ENCODE data around the gene FCRLB. TPM values are rescaled to one million over a fixed set of nuclear protein-coding genes. Genes with fewer than 3 reads are reported as not detected.

Gene FCRLB
- total and polyA plus RNA-seq, 9 of the 15 experiments (the other 6 are each of a cell fraction or from before 2014, with no cell fraction given) = 0.20 to 4.6 (median 1.3) TPM

GRCh38 chr1:161727256-161727924 lies 6.0 kb downstream of the FCRLB start (continued):
- TF ChIP-seq, protein P1, sequence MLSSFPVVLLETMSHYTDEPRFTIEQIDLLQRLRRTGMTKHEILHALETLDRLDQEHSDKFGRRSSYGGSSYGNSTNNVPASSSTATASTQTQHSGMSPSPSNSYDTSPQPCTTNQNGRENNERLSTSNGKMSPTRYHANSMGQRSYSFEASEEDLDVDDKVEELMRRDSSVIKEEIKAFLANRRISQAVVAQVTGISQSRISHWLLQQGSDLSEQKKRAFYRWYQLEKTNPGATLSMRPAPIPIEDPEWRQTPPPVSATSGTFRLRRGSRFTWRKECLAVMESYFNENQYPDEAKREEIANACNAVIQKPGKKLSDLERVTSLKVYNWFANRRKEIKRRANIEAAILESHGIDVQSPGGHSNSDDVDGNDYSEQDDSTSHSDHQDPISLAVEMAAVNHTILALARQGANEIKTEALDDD (IDR thresholded peaks at IDR 0.05) = no peak
- peak; percentile 61; the same call in 1 of the 2 replicates for TF ChIP-seq AFF4 (CRISPR knock-in tag; IDR thresholded peaks at IDR 0.05)
- TF ChIP-seq SAP30 (IDR thresholded peaks at IDR 0.05; ENCODE audit: borderline replicate concordance, insufficient read depth, low read depth, low read length, poor library complexity, severe bottlenecking) = peak; percentile 53
- no peak for TF ChIP-seq JUN (IDR thresholded peaks at IDR 0.05; ENCODE audit: borderline replicate concordance, low read depth, low read length)
- no peak for TF ChIP-seq JUN (CRISPR knock-in tag; IDR thresholded peaks at IDR 0.05; ENCODE audit: borderline replicate concordance)
- TF ChIP-seq BDP1 (IDR thresholded peaks at IDR 0.05; ENCODE audit: insufficient read depth, insufficient read length) = no peak
- no peak for TF ChIP-seq MYNN (IDR thresholded peaks at IDR 0.05)
- no peak for TF ChIP-seq MYNN (CRISPR knock-in tag; IDR thresholded peaks at IDR 0.05)
- no peak for TF ChIP-seq ZNF695 (CRISPR knock-in tag; IDR thresholded peaks at IDR 0.05)
- TF ChIP-seq TEAD4 (IDR thresholded peaks at IDR 0.05; ENCODE audit: low read length) = no peak
- no peak for TF ChIP-seq TEAD4 (CRISPR knock-in tag; IDR thresholded peaks at IDR 0.05; ENCODE audit: borderline replicate concordance)
- peak; percentile 92 for TF ChIP-seq ZFX (CRISPR knock-in tag; IDR thresholded peaks at IDR 0.05)
- TF ChIP-seq, protein P2, sequence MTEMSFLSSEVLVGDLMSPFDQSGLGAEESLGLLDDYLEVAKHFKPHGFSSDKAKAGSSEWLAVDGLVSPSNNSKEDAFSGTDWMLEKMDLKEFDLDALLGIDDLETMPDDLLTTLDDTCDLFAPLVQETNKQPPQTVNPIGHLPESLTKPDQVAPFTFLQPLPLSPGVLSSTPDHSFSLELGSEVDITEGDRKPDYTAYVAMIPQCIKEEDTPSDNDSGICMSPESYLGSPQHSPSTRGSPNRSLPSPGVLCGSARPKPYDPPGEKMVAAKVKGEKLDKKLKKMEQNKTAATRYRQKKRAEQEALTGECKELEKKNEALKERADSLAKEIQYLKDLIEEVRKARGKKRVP (CRISPR knock-in tag; IDR thresholded peaks at IDR 0.05) = no peak
- TF ChIP-seq, protein P3, sequence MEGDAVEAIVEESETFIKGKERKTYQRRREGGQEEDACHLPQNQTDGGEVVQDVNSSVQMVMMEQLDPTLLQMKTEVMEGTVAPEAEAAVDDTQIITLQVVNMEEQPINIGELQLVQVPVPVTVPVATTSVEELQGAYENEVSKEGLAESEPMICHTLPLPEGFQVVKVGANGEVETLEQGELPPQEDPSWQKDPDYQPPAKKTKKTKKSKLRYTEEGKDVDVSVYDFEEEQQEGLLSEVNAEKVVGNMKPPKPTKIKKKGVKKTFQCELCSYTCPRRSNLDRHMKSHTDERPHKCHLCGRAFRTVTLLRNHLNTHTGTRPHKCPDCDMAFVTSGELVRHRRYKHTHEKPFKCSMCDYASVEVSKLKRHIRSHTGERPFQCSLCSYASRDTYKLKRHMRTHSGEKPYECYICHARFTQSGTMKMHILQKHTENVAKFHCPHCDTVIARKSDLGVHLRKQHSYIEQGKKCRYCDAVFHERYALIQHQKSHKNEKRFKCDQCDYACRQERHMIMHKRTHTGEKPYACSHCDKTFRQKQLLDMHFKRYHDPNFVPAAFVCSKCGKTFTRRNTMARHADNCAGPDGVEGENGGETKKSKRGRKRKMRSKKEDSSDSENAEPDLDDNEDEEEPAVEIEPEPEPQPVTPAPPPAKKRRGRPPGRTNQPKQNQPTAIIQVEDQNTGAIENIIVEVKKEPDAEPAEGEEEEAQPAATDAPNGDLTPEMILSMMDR (IDR thresholded peaks at IDR 0.05 in 2 of 3, conservative IDR thresholded peaks at IDR 0.05 in 1 of 3; ENCODE audit: insufficient read depth in 2 of 3, low read depth in 1 of 3, low read length in 3 of 3) = no peak
- TF ChIP-seq ZNF134 (CRISPR knock-in tag; conservative IDR thresholded peaks at IDR 0.05) = no peak
- TF ChIP-seq PATZ1 (CRISPR knock-in tag; IDR thresholded peaks at IDR 0.05; ENCODE audit: borderline replicate concordance) = no peak
- peak; percentile 37 for TF ChIP-seq PCBP1 (IDR thresholded peaks at IDR 0.05; ENCODE audit: low read depth, low read length, poor library complexity, severe bottlenecking)
- TF ChIP-seq ILF3 (IDR thresholded peaks at IDR 0.05; ENCODE audit: borderline replicate concordance) = no peak

All from K562 (cell line).